ENCODE measurements around the gene LMNTD2.

DNA sequence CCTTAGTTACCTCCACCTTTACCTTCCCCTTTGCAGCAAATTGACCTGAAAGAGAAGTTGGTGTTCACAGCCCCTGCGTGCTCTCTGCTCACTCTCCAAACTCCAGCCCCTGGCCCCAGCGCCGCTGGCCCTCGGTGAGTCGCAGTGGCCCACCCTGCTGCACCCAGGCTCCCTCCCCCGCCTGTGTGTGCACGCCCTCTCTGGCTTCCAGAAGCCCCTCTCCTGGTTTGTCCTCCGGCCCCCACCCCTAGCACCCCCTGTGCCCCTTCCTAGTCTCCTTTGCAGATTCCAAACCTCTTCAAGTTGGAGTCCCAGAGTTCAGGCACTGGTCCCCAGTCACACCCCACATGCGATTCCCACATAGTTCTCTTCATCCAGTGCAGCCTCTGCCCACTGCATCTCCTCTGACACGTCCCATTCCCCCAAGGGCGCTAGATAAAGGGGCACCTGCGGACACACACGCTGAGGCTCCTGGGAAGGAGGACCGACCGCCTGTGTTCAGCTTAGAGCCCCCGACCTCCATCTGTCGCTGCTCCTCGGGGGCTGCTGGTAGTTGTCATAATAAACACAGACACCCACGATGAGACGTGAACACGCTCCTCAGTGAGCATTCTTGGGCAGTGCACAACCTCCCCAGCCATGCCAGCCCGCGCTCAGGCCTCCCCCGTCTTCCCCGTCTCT lies 14.2 kb upstream of the LMNTD2 start:
- TF ChIP-seq GATA2 (IDR thresholded peaks at IDR 0.05; ENCODE audit: low read depth, low read length) (no peak), GATA3 (IDR thresholded peaks at IDR 0.05; ENCODE audit: low read depth, low read length) (no peak)
